Measurements from ENCODE around the gene CISD3.

The CISD3 gene

GRCh38 chr17:38747463-38748148 is 17.5 kb downstream of the CISD3 start:
- peak overlapping the region; percentile 86 for H3K4me3 ChIP-seq (ENCODE audit: insufficient read length, low read depth)

GRCh38 chr17:38748149-38748891 is 18.2 kb downstream of the CISD3 start, which contains the start of gene PCGF2:
Gene PCGF2, minus strand, starts transcription at chr17:38748336. Its CDS starts 7,934 bp downstream, at chr17:38740402.
- peaks cover 17% of the 10 kb centered on the region for H3K27me3 ChIP-seq (ENCODE audit: insufficient read depth, insufficient read length)
- H3K9me3 ChIP-seq (ENCODE audit: insufficient read depth, low read length), result no peaks in the 10 kb centered on the region
- H3K36me3 ChIP-seq (ENCODE audit: insufficient read depth, insufficient read length, low read length), result peaks cover 16% of the 10 kb centered on the region
- H3K4me3 ChIP-seq (ENCODE audit: insufficient read length, low read depth), result peak within 1 kb of the TSS; percentile 86
- TF ChIP-seq SUZ12 (IDR thresholded peaks at IDR 0.05; ENCODE audit: extremely low read depth, insufficient read depth, insufficient read length) (no peak), ZNF274 (IDR thresholded peaks at IDR 0.05; ENCODE audit: low read depth, low read length) (no peak), YY1 (IDR thresholded peaks at IDR 0.05; ENCODE audit: insufficient read depth, insufficient read length) (no peak)
- peak; percentile 93 for DNase-seq (ENCODE audit: low read depth, low spot score)
- H3K4me1 ChIP-seq (ENCODE audit: insufficient read depth, insufficient read length), result peaks cover 21% of the 10 kb centered on the region
- peak within 1 kb of the TSS; percentile 98 for H3K9ac ChIP-seq (ENCODE audit: insufficient read length, low read depth)

More at GRCh38 chr17:38747463-38748148, 17.5 kb downstream of the CISD3 start:
- Histone ChIP-seq H3K27me3 (ENCODE audit: insufficient read depth, insufficient read length) (peaks cover 17% of the 10 kb centered on the region), H3K36me3 (ENCODE audit: insufficient read depth, insufficient read length, low read length) (peaks cover 17% of the 10 kb centered on the region), H3K9me3 (ENCODE audit: insufficient read depth, low read length) (no peaks in the 10 kb centered on the region), H3K4me1 (ENCODE audit: insufficient read depth, insufficient read length) (peaks cover 25% of the 10 kb centered on the region), H3K9ac (ENCODE audit: insufficient read length, low read depth) (peak overlapping the region; percentile 97)
- no peak for DNase-seq (ENCODE audit: low read depth, low spot score)
- TF ChIP-seq ZNF274 (IDR thresholded peaks at IDR 0.05; ENCODE audit: low read depth, low read length), result no peak
- peak; percentile 19 for TF ChIP-seq YY1 (IDR thresholded peaks at IDR 0.05; ENCODE audit: insufficient read depth, insufficient read length)
- TF ChIP-seq SUZ12 (IDR thresholded peaks at IDR 0.05; ENCODE audit: extremely low read depth, insufficient read depth, insufficient read length), result no peak

- no peaks in the 10 kb centered on the region for H3K9me3 ChIP-seq (ENCODE audit: insufficient read depth, low read length)
- H3K4me1 ChIP-seq (ENCODE audit: insufficient read depth, insufficient read length), result peaks cover 16% of the 10 kb centered on the region
- no peak for DNase-seq (ENCODE audit: low read depth, low spot score)
- H3K27me3 ChIP-seq (ENCODE audit: insufficient read depth, insufficient read length), result peaks cover 17% of the 10 kb centered on the region
- peak overlapping the region; percentile 98 for H3K9ac ChIP-seq (ENCODE audit: insufficient read length, low read depth)
- TF ChIP-seq ZNF274 (IDR thresholded peaks at IDR 0.05; ENCODE audit: low read depth, low read length) (no peak), SUZ12 (IDR thresholded peaks at IDR 0.05; ENCODE audit: extremely low read depth, insufficient read depth, insufficient read length) (no peak), YY1 (IDR thresholded peaks at IDR 0.05; ENCODE audit: insufficient read depth, insufficient read length) (no peak)
- peaks cover 21% of the 10 kb centered on the region for H3K36me3 ChIP-seq (ENCODE audit: insufficient read depth, insufficient read length, low read length)
- H3K4me3 ChIP-seq (ENCODE audit: insufficient read length, low read depth), result peak overlapping the region; percentile 84
Measured at GRCh38 chr17:38748892-38749222, 18.7 kb downstream of the CISD3 start.

- H3K9me3 ChIP-seq (ENCODE audit: insufficient read depth, low read length), result no peaks in the 10 kb centered on the region
- H3K4me1 ChIP-seq (ENCODE audit: insufficient read depth, insufficient read length), result peaks cover 13% of the 10 kb centered on the region
- H3K27me3 ChIP-seq (ENCODE audit: insufficient read depth, insufficient read length), result peaks cover 17% of the 10 kb centered on the region
- peak overlapping the region; percentile 98 for H3K9ac ChIP-seq (ENCODE audit: insufficient read length, low read depth)
- no peak for DNase-seq (ENCODE audit: low read depth, low spot score)
- H3K36me3 ChIP-seq (ENCODE audit: insufficient read depth, insufficient read length, low read length), result peaks cover 26% of the 10 kb centered on the region
- peak overlapping the region; percentile 84 for H3K4me3 ChIP-seq (ENCODE audit: insufficient read length, low read depth)
- no peak for TF ChIP-seq ZNF274 (IDR thresholded peaks at IDR 0.05; ENCODE audit: low read depth, low read length)
Measured at GRCh38 chr17:38749223-38750043, 19.3 kb downstream of the CISD3 start.

GRCh38 chr17:38750044-38750311 is 19.8 kb downstream of the CISD3 start:
- TF ChIP-seq YY1 (IDR thresholded peaks at IDR 0.05; ENCODE audit: insufficient read depth, insufficient read length) (no peak), ZNF274 (IDR thresholded peaks at IDR 0.05; ENCODE audit: low read depth, low read length) (no peak), SUZ12 (IDR thresholded peaks at IDR 0.05; ENCODE audit: extremely low read depth, insufficient read depth, insufficient read length) (no peak)
- Histone ChIP-seq H3K4me1 (ENCODE audit: insufficient read depth, insufficient read length) (peaks cover 13% of the 10 kb centered on the region), H3K9ac (ENCODE audit: insufficient read length, low read depth) (peak overlapping the region; percentile 98), H3K27me3 (ENCODE audit: insufficient read depth, insufficient read length) (peaks cover 17% of the 10 kb centered on the region), H3K9me3 (ENCODE audit: insufficient read depth, low read length) (no peaks in the 10 kb centered on the region), H3K36me3 (ENCODE audit: insufficient read depth, insufficient read length, low read length) (peaks cover 28% of the 10 kb centered on the region), H3K4me3 (ENCODE audit: insufficient read length, low read depth) (peak overlapping the region; percentile 84)
- DNase-seq (ENCODE audit: low read depth, low spot score), result no peak

GRCh38 chr17:38750312-38751121 is 20.4 kb downstream of the CISD3 start:
- Histone ChIP-seq H3K9me3 (ENCODE audit: insufficient read depth, low read length) (no peaks in the 10 kb centered on the region), H3K9ac (ENCODE audit: insufficient read length, low read depth) (peak overlapping the region; percentile 98)

More at GRCh38 chr17:38750312-38751121, 20.4 kb downstream of the CISD3 start:
- Histone ChIP-seq H3K27me3 (ENCODE audit: insufficient read depth, insufficient read length) (peaks cover 17% of the 10 kb centered on the region), H3K4me3 (ENCODE audit: insufficient read length, low read depth) (peak overlapping the region; percentile 84), H3K4me1 (ENCODE audit: insufficient read depth, insufficient read length) (peaks cover 13% of the 10 kb centered on the region), H3K36me3 (ENCODE audit: insufficient read depth, insufficient read length, low read length) (peaks cover 32% of the 10 kb centered on the region)
- DNase-seq (ENCODE audit: low read depth, low spot score), result no peak
- TF ChIP-seq ZNF274 (IDR thresholded peaks at IDR 0.05; ENCODE audit: low read depth, low read length) (no peak), YY1 (IDR thresholded peaks at IDR 0.05; ENCODE audit: insufficient read depth, insufficient read length) (no peak), SUZ12 (IDR thresholded peaks at IDR 0.05; ENCODE audit: extremely low read depth, insufficient read depth, insufficient read length) (no peak)

Data from NT2/D1 (cell line).